ENCODE results near the gene MARK2.
A peak's percentile ranks its signal among the peaks of the same experiment; 100 is the strongest.

Gene MARK2

GRCh38 chr11:63945477-63946163 is 106.7 kb downstream of the MARK2 start:
- H3K4me1 ChIP-seq (ENCODE audit: control insufficient read depth, insufficient read depth, low read length), result no peaks in the 10 kb centered on the region
- H3K9me3 ChIP-seq (ENCODE audit: control insufficient read depth, insufficient read depth, low read length), result no peaks in the 10 kb centered on the region
- peaks cover 12% of the 10 kb centered on the region for H3K36me3 ChIP-seq (ENCODE audit: control insufficient read depth, insufficient read depth, low read length)
- peak overlapping the region; percentile 16 for H3K9ac ChIP-seq (ENCODE audit: low read depth, low read length)
- no peaks in the 10 kb centered on the region for H3K27me3 ChIP-seq (ENCODE audit: control insufficient read depth, insufficient read depth, low read length)
- no peak overlapping the region for H3K4me3 ChIP-seq (ENCODE audit: low read depth, low read length)

DNA sequence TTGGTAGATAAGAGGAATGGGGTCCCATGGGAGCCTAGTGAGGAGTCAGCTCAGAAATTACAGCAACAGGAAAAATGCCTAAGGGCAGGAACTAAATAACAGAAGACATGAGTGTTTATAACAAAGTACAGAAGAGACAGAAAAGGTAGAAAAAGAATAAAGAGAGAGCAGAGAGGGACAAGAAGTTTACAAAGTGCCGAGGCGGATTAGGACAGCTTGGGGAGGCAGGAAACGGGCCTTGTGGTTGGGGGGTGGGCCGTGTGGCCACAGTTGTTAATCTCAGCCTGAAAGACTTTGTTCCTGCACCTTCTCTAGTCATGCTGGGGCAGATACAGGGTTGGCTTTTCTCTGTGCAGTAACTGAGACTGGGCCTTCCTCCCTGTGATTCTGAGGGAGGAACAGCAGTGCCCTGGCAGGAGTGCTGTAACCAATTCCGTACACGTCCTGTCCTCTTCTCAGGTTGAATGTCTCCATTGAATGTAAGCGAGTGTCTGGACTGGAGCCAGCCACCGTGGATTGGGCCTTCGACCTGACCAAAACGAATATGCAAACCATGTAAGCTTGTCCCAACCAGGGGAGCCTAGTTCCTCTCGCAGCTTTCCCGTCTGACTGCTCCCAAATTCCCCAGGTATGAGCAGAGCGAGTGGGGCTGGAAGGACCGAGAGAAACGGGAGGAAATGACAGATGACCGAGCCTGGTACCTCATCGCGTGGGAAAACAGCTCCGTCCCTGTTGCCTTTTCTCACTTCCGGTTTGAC is 113.0 kb downstream of the MARK2 start:
- no peaks in the 10 kb centered on the region for H3K4me1 ChIP-seq (ENCODE audit: control insufficient read depth, insufficient read depth, low read length)
- H3K9ac ChIP-seq (ENCODE audit: low read depth, low read length), result no peak overlapping the region
- peaks cover 43% of the 10 kb centered on the region for H3K36me3 ChIP-seq (ENCODE audit: control insufficient read depth, insufficient read depth, low read length)
- no peaks in the 10 kb centered on the region for H3K27me3 ChIP-seq (ENCODE audit: control insufficient read depth, insufficient read depth, low read length)
- H3K9me3 ChIP-seq (ENCODE audit: control insufficient read depth, insufficient read depth, low read length), result no peaks in the 10 kb centered on the region
- H3K4me3 ChIP-seq (ENCODE audit: low read depth, low read length), result no peak overlapping the region

- no peaks in the 10 kb centered on the region for H3K4me1 ChIP-seq (ENCODE audit: control insufficient read depth, insufficient read depth, low read length)
- no peak overlapping the region for H3K4me3 ChIP-seq (ENCODE audit: low read depth, low read length)
- H3K9me3 ChIP-seq (ENCODE audit: control insufficient read depth, insufficient read depth, low read length), result no peaks in the 10 kb centered on the region
- peaks cover 46% of the 10 kb centered on the region for H3K36me3 ChIP-seq (ENCODE audit: control insufficient read depth, insufficient read depth, low read length)
- H3K27me3 ChIP-seq (ENCODE audit: control insufficient read depth, insufficient read depth, low read length), result no peaks in the 10 kb centered on the region
- no peak overlapping the region for H3K9ac ChIP-seq (ENCODE audit: low read depth, low read length)
These were observed 113.7 kb downstream of the MARK2 start for GRCh38 chr11:63952570-63952969.

DNA sequence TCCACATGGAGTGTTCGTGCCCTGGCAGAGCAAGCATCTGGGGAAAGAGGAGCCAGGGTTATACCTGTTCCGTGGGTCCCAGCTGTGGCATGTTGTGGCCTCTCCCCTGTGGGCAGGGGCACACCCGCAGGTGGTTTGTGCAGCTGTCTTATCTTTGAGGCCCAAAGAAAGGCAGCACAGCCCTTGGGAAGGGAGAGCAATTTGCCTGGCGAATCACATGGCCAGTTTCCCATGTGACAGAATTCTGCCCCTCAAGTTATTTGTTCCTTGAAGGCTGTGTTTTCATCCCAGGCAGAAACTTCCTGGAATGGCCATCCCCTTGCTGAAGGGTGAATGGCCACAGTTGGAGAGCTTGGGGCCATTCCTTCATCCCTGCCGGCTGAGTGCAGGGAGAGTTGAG is 119.1 kb downstream of the MARK2 start:
- H3K4me3 ChIP-seq (ENCODE audit: low read depth, low read length), result no peak overlapping the region
- no peak overlapping the region for H3K9ac ChIP-seq (ENCODE audit: low read depth, low read length)
- no peaks in the 10 kb centered on the region for H3K9me3 ChIP-seq (ENCODE audit: control insufficient read depth, insufficient read depth, low read length)
- H3K27me3 ChIP-seq (ENCODE audit: control insufficient read depth, insufficient read depth, low read length), result no peaks in the 10 kb centered on the region
- H3K36me3 ChIP-seq (ENCODE audit: control insufficient read depth, insufficient read depth, low read length), result peaks cover 38% of the 10 kb centered on the region
- no peaks in the 10 kb centered on the region for H3K4me1 ChIP-seq (ENCODE audit: control insufficient read depth, insufficient read depth, low read length)

Measured in iPS-15b (cell line).